ENCODE results near the gene P4HA1. TPM values are rescaled to one million over a fixed set of nuclear protein-coding genes. Genes with fewer than 3 reads are reported as not detected.
A peak's percentile ranks its signal among the peaks of the same experiment; 100 is the strongest.

Gene P4HA1
- total RNA-seq, 4 donors from 2014 or later = 5.0 to 13.8 (median 12.3) TPM

- no peaks in the 10 kb centered on the region for H3K9me3 ChIP-seq
- peaks cover 0 to 6% (median 0%) of the 10 kb centered on the region in 3 donors for H3K36me3 ChIP-seq
- H3K4me3 ChIP-seq = no peak overlapping the region
- peaks cover 0 to 9% (median 0%) of the 10 kb centered on the region in 3 donors for H3K4me1 ChIP-seq
- no peaks in the 10 kb centered on the region for H3K27me3 ChIP-seq
- intact Hi-C loops (cut with DNase I) = no loop called here
- no peak overlapping the region for H3K27ac ChIP-seq
- WGBS, 2 donors = 93 to 96% methylated on average over 3 of the region's 3 CpGs
- no peak for TF ChIP-seq POLR2A (IDR thresholded peaks at IDR 0.05)
- TF ChIP-seq, protein P1, sequence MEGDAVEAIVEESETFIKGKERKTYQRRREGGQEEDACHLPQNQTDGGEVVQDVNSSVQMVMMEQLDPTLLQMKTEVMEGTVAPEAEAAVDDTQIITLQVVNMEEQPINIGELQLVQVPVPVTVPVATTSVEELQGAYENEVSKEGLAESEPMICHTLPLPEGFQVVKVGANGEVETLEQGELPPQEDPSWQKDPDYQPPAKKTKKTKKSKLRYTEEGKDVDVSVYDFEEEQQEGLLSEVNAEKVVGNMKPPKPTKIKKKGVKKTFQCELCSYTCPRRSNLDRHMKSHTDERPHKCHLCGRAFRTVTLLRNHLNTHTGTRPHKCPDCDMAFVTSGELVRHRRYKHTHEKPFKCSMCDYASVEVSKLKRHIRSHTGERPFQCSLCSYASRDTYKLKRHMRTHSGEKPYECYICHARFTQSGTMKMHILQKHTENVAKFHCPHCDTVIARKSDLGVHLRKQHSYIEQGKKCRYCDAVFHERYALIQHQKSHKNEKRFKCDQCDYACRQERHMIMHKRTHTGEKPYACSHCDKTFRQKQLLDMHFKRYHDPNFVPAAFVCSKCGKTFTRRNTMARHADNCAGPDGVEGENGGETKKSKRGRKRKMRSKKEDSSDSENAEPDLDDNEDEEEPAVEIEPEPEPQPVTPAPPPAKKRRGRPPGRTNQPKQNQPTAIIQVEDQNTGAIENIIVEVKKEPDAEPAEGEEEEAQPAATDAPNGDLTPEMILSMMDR (IDR thresholded peaks at IDR 0.05) = no peak
- DNase-seq = no peak
These were observed 9.6 kb upstream of the P4HA1 start for GRCh38 chr10:73106301-73106700.

DNA sequence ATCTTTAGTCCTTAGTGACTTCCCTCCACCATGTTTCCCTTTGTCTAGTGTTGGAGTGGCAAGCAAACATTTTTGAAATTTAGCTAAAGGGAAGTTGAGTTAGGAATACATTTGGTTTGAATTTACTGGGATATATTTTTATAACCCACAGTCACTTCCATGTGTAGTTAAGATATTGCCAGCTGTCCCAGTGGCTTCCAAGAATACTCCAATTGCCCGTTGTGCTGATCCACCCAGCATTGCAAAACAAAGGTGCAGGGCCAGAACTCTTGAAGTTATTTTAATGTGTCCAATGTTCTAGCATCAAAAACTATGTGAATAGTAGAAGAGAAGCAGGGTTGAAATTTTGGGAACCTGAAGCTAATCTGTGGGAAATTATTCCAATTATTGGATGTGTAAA lies 2.5 kb upstream of the P4HA1 start:
- no peaks in the 10 kb centered on the region for H3K27me3 ChIP-seq
- intact Hi-C loops (cut with DNase I) = no loop called here
- no peak for DNase-seq
- TF ChIP-seq POLR2A (IDR thresholded peaks at IDR 0.05) = no peak
- TF ChIP-seq, protein P1 (IDR thresholded peaks at IDR 0.05) = no peak
- no peak overlapping the region for H3K27ac ChIP-seq
- H3K9me3 ChIP-seq = no peaks in the 10 kb centered on the region
- 80 to 91% methylated on average over 1 of the region's 1 CpG for WGBS, 2 donors
- H3K4me3 ChIP-seq = no peak overlapping the region
- peaks cover 0 to 24% (median 11%) of the 10 kb centered on the region in 3 donors for H3K4me1 ChIP-seq
- peaks cover 0 to 9% (median 0%) of the 10 kb centered on the region in 3 donors for H3K36me3 ChIP-seq

- peaks cover 0 to 9% (median 0%) of the 10 kb centered on the region in 3 donors for H3K36me3 ChIP-seq
- DNase-seq = no peak
- no peaks in the 10 kb centered on the region for H3K27me3 ChIP-seq
- peak overlapping the region; percentile 92 to 96 (median 95) for H3K27ac ChIP-seq
- H3K4me3 ChIP-seq = peak overlapping the region; percentile 66 to 93 (median 87)
- intact Hi-C loops (cut with DNase I) = no loop called here
- H3K9me3 ChIP-seq = no peaks in the 10 kb centered on the region
- peaks cover 0 to 33% (median 14%) of the 10 kb centered on the region in 3 donors for H3K4me1 ChIP-seq
- TF ChIP-seq POLR2A (IDR thresholded peaks at IDR 0.05) = no peak
- TF ChIP-seq, protein P1 (IDR thresholded peaks at IDR 0.05) = no peak
- 46 to 47% methylated on average over 4 of the region's 4 CpGs for WGBS, 2 donors
These were observed 622 bp upstream of the P4HA1 start for GRCh38 chr10:73097305-73097670.

GRCh38 chr10:73096041-73096448 lies 621 bp downstream of the P4HA1 start:
- DNase-seq = peak; percentile 8
- Histone ChIP-seq H3K9me3 (no peaks in the 10 kb centered on the region), H3K4me3 (peak overlapping the region; percentile 66 to 93 (median 87)), H3K27me3 (no peaks in the 10 kb centered on the region), H3K27ac (peak overlapping the region; percentile 92 to 96 (median 95)), H3K36me3 (peaks cover 0 to 9% (median 0%) of the 10 kb centered on the region in 3 donors), H3K4me1 (peaks cover 0 to 33% (median 14%) of the 10 kb centered on the region in 3 donors)
- intact Hi-C loops (cut with DNase I) = no loop called here
- TF ChIP-seq, protein P1 (IDR thresholded peaks at IDR 0.05) = no peak
- peak in 2 of 4 donors; percentile 40 to 41 for TF ChIP-seq POLR2A (IDR thresholded peaks at IDR 0.05)
- WGBS, 2 donors = 1% methylated on average over 12 to 20 of the region's 29 CpGs

- Histone ChIP-seq H3K4me3 (peak overlapping the region; percentile 66 to 93 (median 87)), H3K36me3 (peaks cover 0 to 6% (median 0%) of the 10 kb centered on the region in 3 donors), H3K4me1 (peaks cover 0 to 33% (median 14%) of the 10 kb centered on the region in 3 donors), H3K9me3 (no peaks in the 10 kb centered on the region), H3K27me3 (no peaks in the 10 kb centered on the region), H3K27ac (peak overlapping the region; percentile 92 to 96 (median 95))
- no peak for TF ChIP-seq POLR2A (IDR thresholded peaks at IDR 0.05)
- TF ChIP-seq, protein P1 (IDR thresholded peaks at IDR 0.05) = no peak
- DNase-seq = no peak
- intact Hi-C loops (cut with DNase I) = no loop called here
- WGBS, 2 donors = 1% methylated on average over 14 of the region's 14 CpGs
These were observed 1.1 kb downstream of the P4HA1 start for GRCh38 chr10:73095481-73096021.
